MM.1S (cell line): Measurements from ENCODE around the gene KLHDC7B.

Experiments
- EZH2 ChIP-seq: fragments of 300-600 bp; sonication (generic); optimal IDR thresholded peaks from 2 replicates; pipeline ENCODE3; 2017; ENCODE audit warnings: low read depth, mild to moderate bottlenecking, antibody characterized with exemption, low read length, mixed read lengths
- EZH2phosphoT487 ChIP-seq: fragments of 300-600 bp; sonication (generic); IDR thresholded peaks from 2 replicates; pipeline ENCODE4 v1.6.1; 2018; ENCODE audit warnings: antibody characterized with exemption, low read length
- TF ChIP-seq, protein P1 (sequence below): fragments of 300-600 bp; sonication (generic); IDR thresholded peaks from 2 replicates; pipeline ENCODE4 v1.5.1; 2016; ENCODE audit warnings: antibody characterized with exemption, low read length, mixed read lengths

GRCh38 chr22:50567721-50568252 lies 22.1 kb downstream of the KLHDC7B start:
- TF ChIP-seq, protein P1, sequence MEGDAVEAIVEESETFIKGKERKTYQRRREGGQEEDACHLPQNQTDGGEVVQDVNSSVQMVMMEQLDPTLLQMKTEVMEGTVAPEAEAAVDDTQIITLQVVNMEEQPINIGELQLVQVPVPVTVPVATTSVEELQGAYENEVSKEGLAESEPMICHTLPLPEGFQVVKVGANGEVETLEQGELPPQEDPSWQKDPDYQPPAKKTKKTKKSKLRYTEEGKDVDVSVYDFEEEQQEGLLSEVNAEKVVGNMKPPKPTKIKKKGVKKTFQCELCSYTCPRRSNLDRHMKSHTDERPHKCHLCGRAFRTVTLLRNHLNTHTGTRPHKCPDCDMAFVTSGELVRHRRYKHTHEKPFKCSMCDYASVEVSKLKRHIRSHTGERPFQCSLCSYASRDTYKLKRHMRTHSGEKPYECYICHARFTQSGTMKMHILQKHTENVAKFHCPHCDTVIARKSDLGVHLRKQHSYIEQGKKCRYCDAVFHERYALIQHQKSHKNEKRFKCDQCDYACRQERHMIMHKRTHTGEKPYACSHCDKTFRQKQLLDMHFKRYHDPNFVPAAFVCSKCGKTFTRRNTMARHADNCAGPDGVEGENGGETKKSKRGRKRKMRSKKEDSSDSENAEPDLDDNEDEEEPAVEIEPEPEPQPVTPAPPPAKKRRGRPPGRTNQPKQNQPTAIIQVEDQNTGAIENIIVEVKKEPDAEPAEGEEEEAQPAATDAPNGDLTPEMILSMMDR = no peak
- TF ChIP-seq EZH2phosphoT487 (no peak), EZH2 (no peak)
